SK-N-SH (cell line): ENCODE measurements around the gene FTL.

Experiments used
- CTCF ChIP-seq: fragments of 200-600 bp; sonication (generic); IDR thresholded peaks from 2 replicates; pipeline ENCODE4 v1.6.1; 2017; ENCODE audit warnings: antibody characterized with exemption, mild to moderate bottlenecking, moderate library complexity
- ELF1 ChIP-seq: IDR thresholded peaks from 2 replicates; pipeline ENCODE4 v1.4.0; 2012
- RFX5 ChIP-seq: IDR thresholded peaks from 2 replicates; pipeline ENCODE4 v1.6.1; 2012; ENCODE audit warnings: mild to moderate bottlenecking, improper control_type of control experiment, low read length
- USF1 ChIP-seq: IDR thresholded peaks from 2 replicates; pipeline ENCODE4 v1.4.0; 2012; ENCODE audit warnings: low read depth, borderline replicate concordance
- YY1 ChIP-seq: IDR thresholded peaks from 2 replicates; pipeline ENCODE4 v1.4.0; 2012; ENCODE audit warnings: low read depth, mild to moderate bottlenecking
- ZBTB33 ChIP-seq: IDR thresholded peaks from 2 replicates; pipeline ENCODE4 v1.4.0; 2012; ENCODE audit warnings: low read depth, borderline replicate concordance

- TF ChIP-seq USF1 (no peak), ELF1 (no peak), YY1 (no peak), RFX5 (no peak), CTCF (no peak), ZBTB33 (no peak)
Measured at GRCh38 chr19:48934837-48935236, 30.3 kb upstream of the FTL start.
